HepG2 (cell line): ENCODE data around the gene ROMO1. TPM values are rescaled to one million over a fixed set of nuclear protein-coding genes. Genes with fewer than 3 reads are reported as not detected.

ENCODE experiments used
- ATRX ChIP-seq: sonication (generic); formaldehyde crosslinking; IDR thresholded peaks from 2 replicates; pipeline ENCODE4 v1.4.0; 2020; ENCODE audit warnings: missing genetic modification reagents, borderline replicate concordance
- ELF1 ChIP-seq: sonication (generic); formaldehyde crosslinking; IDR thresholded peaks from 2 replicates; pipeline ENCODE4 v1.4.0; 2020; ENCODE audit warnings: missing genetic modification reagents
- FOSL1 ChIP-seq: sonication (generic); formaldehyde crosslinking; IDR thresholded peaks from 2 replicates; pipeline ENCODE4 v1.9.0; 2021; ENCODE audit warnings: missing genetic modification reagents, borderline replicate concordance
- FOXP1 ChIP-seq, 2 experiments: fragments of 450-650 bp in 1 of 2; IDR thresholded peaks; 2 replicates each; pipeline ENCODE4 v1.6.1; 2017 to 2018; ENCODE audit warnings: antibody characterized with exemption in 1 of 2
- HIVEP1 ChIP-seq: sonication (generic); formaldehyde crosslinking; IDR thresholded peaks from 2 replicates; pipeline ENCODE4 v1.4.0; 2020; ENCODE audit warnings: mild to moderate bottlenecking, missing genetic modification reagents
- JUND ChIP-seq: sonication (generic); formaldehyde crosslinking; IDR thresholded peaks from 2 replicates; pipeline ENCODE4 v1.8.0; 2022; ENCODE audit warnings: mild to moderate bottlenecking, missing genetic modification reagents
- KAT8 ChIP-seq: IDR thresholded peaks from 2 replicates; pipeline ENCODE4 v1.6.1; 2016; ENCODE audit warnings: missing genetic modification reagents, missing compliant biosample characterization
- KMT2A ChIP-seq: sonication (generic); formaldehyde crosslinking; IDR thresholded peaks from 2 replicates; pipeline ENCODE4 v1.4.0; 2020; ENCODE audit warnings: missing genetic modification reagents
- MIER2 ChIP-seq: IDR thresholded peaks from 2 replicates; pipeline ENCODE4 v1.6.1; 2016; ENCODE audit warnings: missing biosample characterization, missing genetic modification reagents
- MYNN ChIP-seq: sonication (generic); formaldehyde crosslinking; IDR thresholded peaks from 2 replicates; pipeline ENCODE4 v1.4.0; 2020; ENCODE audit warnings: mild to moderate bottlenecking, low read depth, missing genetic modification reagents
- NPAS2 ChIP-seq: sonication (generic); formaldehyde crosslinking; IDR thresholded peaks from 2 replicates; pipeline ENCODE4 v1.8.0; 2022; ENCODE audit warnings: mild to moderate bottlenecking, missing genetic modification reagents, borderline replicate concordance
- PHB2 ChIP-seq: fragments of 450-650 bp; IDR thresholded peaks from 2 replicates; pipeline ENCODE4 v1.6.1; 2018; ENCODE audit not compliant: partially characterized antibody
- SMARCE1 ChIP-seq: fragments of 450-650 bp; IDR thresholded peaks from 2 replicates; pipeline ENCODE4 v1.6.1; 2017; ENCODE audit warnings: borderline replicate concordance
- TGIF2 ChIP-seq: IDR thresholded peaks from 2 replicates; pipeline ENCODE4 v1.6.1; 2016; ENCODE audit warnings: control low read depth, missing compliant biosample characterization
- TMF1 ChIP-seq: sonication (generic); formaldehyde crosslinking; IDR thresholded peaks from 2 replicates; pipeline ENCODE4 v1.8.1; 2022; ENCODE audit warnings: low read depth, missing genetic modification reagents
- ZFP36L1 ChIP-seq: sonication (generic); formaldehyde crosslinking; IDR thresholded peaks from 2 replicates; pipeline ENCODE4 v1.8.0; 2022; ENCODE audit warnings: mild to moderate bottlenecking, missing genetic modification reagents, moderate library complexity
- ZKSCAN5 ChIP-seq: sonication (generic); formaldehyde crosslinking; IDR thresholded peaks from 2 replicates; pipeline ENCODE4 v1.5.1; 2020; ENCODE audit warnings: mild to moderate bottlenecking, missing genetic modification reagents
- ZNF331 ChIP-seq: sonication (generic); formaldehyde crosslinking; IDR thresholded peaks from 2 replicates; pipeline ENCODE4 v1.4.0; 2020; ENCODE audit warnings: missing genetic modification reagents
- ZNF512 ChIP-seq: sonication (generic); formaldehyde crosslinking; IDR thresholded peaks from 2 replicates; pipeline ENCODE4 v1.4.0; 2020; ENCODE audit warnings: mild to moderate bottlenecking, missing genetic modification reagents
- ZNF567 ChIP-seq: sonication (generic); formaldehyde crosslinking; IDR thresholded peaks from 2 replicates; pipeline ENCODE4 v1.8.1; 2023; ENCODE audit warnings: mild to moderate bottlenecking, missing genetic modification reagents, borderline replicate concordance
- ZNF713 ChIP-seq: sonication (generic); formaldehyde crosslinking; IDR thresholded peaks from 2 replicates; pipeline ENCODE4 v1.4.0; 2020; ENCODE audit warnings: mild to moderate bottlenecking, missing genetic modification reagents
- polyA plus RNA-seq, 8 experiments: library from polyadenylated mRNA; depleted of rRNA in 3 of 8; stranded (reverse) in 7 of 8; unstranded in 1 of 8; fragments of >200 nt; fragmentation: Illumina TruSeq in 4 of 8; extraction: Trizol in 4 of 8; gene quantifications; 2 replicates each; pipeline versions ENCODE4 v1.2.1 to v1.2.3, GENCODE V29; 2011 to 2016; ENCODE audit warnings: low read depth in 4 of 8, missing spikeins in 1 of 8, mixed read lengths in 1 of 8; ENCODE audit not compliant: insufficient read depth in 1 of 8
- total RNA-seq, 5 experiments: library from RNA; depleted of rRNA; stranded (reverse); fragments of >200 nt; fragmentation: Illumina TruSeq; extraction: Trizol; gene quantifications; 2 replicates each; pipeline ENCODE4 v1.2.3, GENCODE V29; 2016; ENCODE audit warnings: low read depth in 1 of 5
- TF ChIP-seq, protein P1 (sequence below): sonication (generic); formaldehyde crosslinking; IDR thresholded peaks from 2 replicates; pipeline ENCODE4 v1.8.0; 2022; ENCODE audit warnings: mild to moderate bottlenecking, missing genetic modification reagents, moderate library complexity
- TF ChIP-seq, protein P2 (sequence below): sonication (generic); formaldehyde crosslinking; IDR thresholded peaks from 2 replicates; pipeline ENCODE4 v1.9.0; 2021; ENCODE audit warnings: missing genetic modification reagents, borderline replicate concordance
- TF ChIP-seq, protein P3 (sequence below): sonication (generic); formaldehyde crosslinking; conservative IDR thresholded peaks from 2 replicates; pipeline ENCODE4 v1.8.0; 2022; ENCODE audit warnings: missing genetic modification reagents

Gene ROMO1
- total and polyA plus RNA-seq, 2 of the 13 experiments (the other 11 are each of a cell fraction or from before 2014, with no cell fraction given) = 636 to 755 TPM

DNA sequence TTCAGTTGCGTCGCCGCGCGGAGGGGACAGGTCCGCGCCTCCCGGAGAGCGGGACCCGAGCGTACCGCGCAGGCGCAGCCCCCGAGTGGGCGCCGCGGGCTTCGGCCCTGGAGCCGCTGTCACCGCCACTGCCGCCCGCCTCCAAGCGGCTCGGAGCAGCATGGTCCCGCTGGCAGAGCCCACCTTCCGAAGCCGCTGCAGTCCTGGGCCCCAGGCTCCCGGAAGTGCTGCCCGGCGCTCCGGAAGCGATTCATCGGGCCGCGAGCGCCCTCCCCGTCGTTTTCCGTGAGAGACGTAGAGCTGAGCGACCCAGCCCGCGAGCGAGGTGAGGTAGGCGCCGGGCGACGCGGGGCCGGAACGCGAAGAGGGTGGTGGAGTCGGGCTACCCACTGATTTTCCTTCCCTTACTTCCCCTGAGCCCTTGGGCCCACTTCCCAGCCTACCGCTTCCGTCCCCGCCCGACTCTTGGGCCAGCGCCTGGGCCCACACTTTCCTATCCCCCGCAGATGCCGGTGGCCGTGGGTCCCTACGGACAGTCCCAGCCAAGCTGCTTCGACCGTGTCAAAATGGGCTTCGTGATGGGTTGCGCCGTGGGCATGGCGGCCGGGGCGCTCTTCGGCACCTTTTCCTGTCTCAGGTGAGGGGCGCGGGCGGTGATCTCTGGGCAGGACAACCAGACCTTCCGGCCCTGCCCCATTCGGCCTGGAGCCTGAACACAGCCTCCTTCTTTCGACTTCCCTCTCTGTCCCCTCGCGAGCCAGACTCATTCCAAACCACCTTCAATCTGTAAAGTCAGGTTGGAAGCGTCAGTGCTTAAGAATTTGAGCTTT, at the start of gene ROMO1, which contains the start of gene NFS1 (continued):
- TF ChIP-seq ZKSCAN5 (CRISPR knock-in tag) (no peak; the same call in 1 of the 2 replicates), KAT8 (CRISPR knock-in tag) (peak; percentile 100), ZNF331 (CRISPR knock-in tag) (no peak; the same call in none of the 2 replicates), ATRX (CRISPR knock-in tag) (0 out of 2 replicates have a peak, but pooled peaks have one; percentile 52), TGIF2 (CRISPR knock-in tag) (peak; percentile 48), KMT2A (CRISPR knock-in tag) (peak; percentile 100), JUND (CRISPR knock-in tag) (0 out of 2 replicates have a peak, but pooled peaks have one; percentile 71), TMF1 (CRISPR knock-in tag) (peak; percentile 90), MYNN (CRISPR knock-in tag) (no peak; the same call in 1 of the 2 replicates), HIVEP1 (CRISPR knock-in tag) (peak; percentile 97), ZNF567 (peak; percentile 99; the same call in 1 of the 2 replicates), FOXP1 (IDR thresholded peaks at IDR 0.05) (no peak), FOXP1 (CRISPR knock-in tag; IDR thresholded peaks at IDR 0.05) (no peak), ZNF713 (CRISPR knock-in tag) (0 out of 2 replicates have a peak, but pooled peaks have one; percentile 84), FOSL1 (CRISPR knock-in tag) (no peak; the same call in 1 of the 2 replicates), PHB2 (no peak), ZNF512 (no peak), MIER2 (peak; percentile 68), NPAS2 (CRISPR knock-in tag) (peak; percentile 94; the same call in 1 of the 2 replicates), ZFP36L1 (CRISPR knock-in tag) (peak; percentile 95), ELF1 (CRISPR knock-in tag) (peak; percentile 95), SMARCE1 (no peak)
- TF ChIP-seq, protein P1, sequence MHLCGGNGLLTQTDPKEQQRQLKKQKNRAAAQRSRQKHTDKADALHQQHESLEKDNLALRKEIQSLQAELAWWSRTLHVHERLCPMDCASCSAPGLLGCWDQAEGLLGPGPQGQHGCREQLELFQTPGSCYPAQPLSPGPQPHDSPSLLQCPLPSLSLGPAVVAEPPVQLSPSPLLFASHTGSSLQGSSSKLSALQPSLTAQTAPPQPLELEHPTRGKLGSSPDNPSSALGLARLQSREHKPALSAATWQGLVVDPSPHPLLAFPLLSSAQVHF = peak; percentile 90
- TF ChIP-seq, protein P2, sequence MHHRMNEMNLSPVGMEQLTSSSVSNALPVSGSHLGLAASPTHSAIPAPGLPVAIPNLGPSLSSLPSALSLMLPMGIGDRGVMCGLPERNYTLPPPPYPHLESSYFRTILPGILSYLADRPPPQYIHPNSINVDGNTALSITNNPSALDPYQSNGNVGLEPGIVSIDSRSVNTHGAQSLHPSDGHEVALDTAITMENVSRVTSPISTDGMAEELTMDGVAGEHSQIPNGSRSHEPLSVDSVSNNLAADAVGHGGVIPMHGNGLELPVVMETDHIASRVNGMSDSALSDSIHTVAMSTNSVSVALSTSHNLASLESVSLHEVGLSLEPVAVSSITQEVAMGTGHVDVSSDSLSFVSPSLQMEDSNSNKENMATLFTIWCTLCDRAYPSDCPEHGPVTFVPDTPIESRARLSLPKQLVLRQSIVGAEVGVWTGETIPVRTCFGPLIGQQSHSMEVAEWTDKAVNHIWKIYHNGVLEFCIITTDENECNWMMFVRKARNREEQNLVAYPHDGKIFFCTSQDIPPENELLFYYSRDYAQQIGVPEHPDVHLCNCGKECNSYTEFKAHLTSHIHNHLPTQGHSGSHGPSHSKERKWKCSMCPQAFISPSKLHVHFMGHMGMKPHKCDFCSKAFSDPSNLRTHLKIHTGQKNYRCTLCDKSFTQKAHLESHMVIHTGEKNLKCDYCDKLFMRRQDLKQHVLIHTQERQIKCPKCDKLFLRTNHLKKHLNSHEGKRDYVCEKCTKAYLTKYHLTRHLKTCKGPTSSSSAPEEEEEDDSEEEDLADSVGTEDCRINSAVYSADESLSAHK (CRISPR knock-in tag) = no peak
- TF ChIP-seq, protein P3, sequence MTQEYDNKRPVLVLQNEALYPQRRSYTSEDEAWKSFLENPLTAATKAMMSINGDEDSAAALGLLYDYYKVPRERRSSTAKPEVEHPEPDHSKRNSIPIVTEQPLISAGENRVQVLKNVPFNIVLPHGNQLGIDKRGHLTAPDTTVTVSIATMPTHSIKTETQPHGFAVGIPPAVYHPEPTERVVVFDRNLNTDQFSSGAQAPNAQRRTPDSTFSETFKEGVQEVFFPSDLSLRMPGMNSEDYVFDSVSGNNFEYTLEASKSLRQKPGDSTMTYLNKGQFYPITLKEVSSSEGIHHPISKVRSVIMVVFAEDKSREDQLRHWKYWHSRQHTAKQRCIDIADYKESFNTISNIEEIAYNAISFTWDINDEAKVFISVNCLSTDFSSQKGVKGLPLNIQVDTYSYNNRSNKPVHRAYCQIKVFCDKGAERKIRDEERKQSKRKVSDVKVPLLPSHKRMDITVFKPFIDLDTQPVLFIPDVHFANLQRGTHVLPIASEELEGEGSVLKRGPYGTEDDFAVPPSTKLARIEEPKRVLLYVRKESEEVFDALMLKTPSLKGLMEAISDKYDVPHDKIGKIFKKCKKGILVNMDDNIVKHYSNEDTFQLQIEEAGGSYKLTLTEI (CRISPR knock-in tag) = no peak
